Kidney epithelial cell (primary cell): ENCODE results near the gene INPP5A. TPM values are rescaled to one million over a fixed set of nuclear protein-coding genes. Genes with fewer than 3 reads are reported as not detected.

ENCODE experiments used
- DNase-seq: peaks from one replicate; pipeline ENCODE4 v3.0.0-alpha.2; 2010; ENCODE audit warnings: low read depth
- H3K27me3 ChIP-seq: 2 replicates; pipeline ENCODE4 v1.6.0; 2011; ENCODE audit warnings: low read length; ENCODE audit not compliant: control insufficient read depth, insufficient read depth
- H3K36me3 ChIP-seq: 2 replicates; pipeline ENCODE4 v1.5.1; 2011; ENCODE audit warnings: low read length; ENCODE audit not compliant: control insufficient read depth, insufficient read depth
- H3K4me3 ChIP-seq: 2 replicates; pipeline ENCODE4 v1.5.1; 2011; ENCODE audit warnings: low read depth, mild to moderate bottlenecking, control low read depth, low read length
- CTCF ChIP-seq: IDR thresholded peaks from 2 replicates; pipeline ENCODE4 v1.5.1; 2011; ENCODE audit warnings: mild to moderate bottlenecking, moderate library complexity, low read length, control low read depth, inconsistent platforms; ENCODE audit not compliant: insufficient read depth, poor library complexity, severe bottlenecking
- total RNA-seq: library from RNA; depleted of rRNA; stranded (reverse); fragments of >200 nt; gene quantifications from 2 replicates; pipeline ENCODE4 v1.2.3, GENCODE V29; 2015

INPP5A gene
- total RNA-seq, 1 donor from 2014 or later, result 45.1 TPM

GRCh38 chr10:132612571-132613504 lies 75.3 kb downstream of the INPP5A start:
- no peak for TF ChIP-seq CTCF
- H3K27me3 ChIP-seq, result no peaks in the 10 kb centered on the region
- no peaks in the 10 kb centered on the region for H3K36me3 ChIP-seq
- no peak for DNase-seq
- no peak overlapping the region for H3K4me3 ChIP-seq

GRCh38 chr10:132613566-132614348 lies 76.2 kb downstream of the INPP5A start:
- no peaks in the 10 kb centered on the region for H3K27me3 ChIP-seq
- no peak overlapping the region for H3K4me3 ChIP-seq
- DNase-seq, result no peak
- TF ChIP-seq CTCF, result no peak
- H3K36me3 ChIP-seq, result no peaks in the 10 kb centered on the region

- no peaks in the 10 kb centered on the region for H3K27me3 ChIP-seq
- H3K4me3 ChIP-seq, result no peak overlapping the region
- no peak for DNase-seq
- no peaks in the 10 kb centered on the region for H3K36me3 ChIP-seq
- TF ChIP-seq CTCF, result no peak
Observed at GRCh38 chr10:132614431-132615340, 77.1 kb downstream of the INPP5A start.

- no peaks in the 10 kb centered on the region for H3K27me3 ChIP-seq
- no peak for TF ChIP-seq CTCF
Observed at GRCh38 chr10:132615341-132616169, 78.0 kb downstream of the INPP5A start.

More at GRCh38 chr10:132615341-132616169, 78.0 kb downstream of the INPP5A start:
- no peak for DNase-seq
- Histone ChIP-seq H3K36me3 (no peaks in the 10 kb centered on the region), H3K4me3 (no peak overlapping the region)
